MCF 10A (cell line): Measurements from ENCODE around the gene TP53BP2. TPM values are rescaled to one million over a fixed set of nuclear protein-coding genes. Genes with fewer than 3 reads are reported as not detected.

Experiments used
- BruUV-seq: library from RNA; stranded (reverse); fragments of 400-500 nt; replicated peaks from 2 replicates; lab custom pipeline; 2021; lab: Mats Ljungman, UMichigan
- CTCF ChIA-PET: fragments of 300-600 bp; sonication (Branson Sonifier 250); formaldehyde crosslinking; extraction: SDS; loops from one replicate; lab custom pipeline; 2021; ENCODE audit warnings: antibody characterized with exemption, inconsistent platforms; lab: Yijun Ruan, JAX
- POLR2A ChIA-PET: fragments of 300-600, 350-650 bp; sonication (Branson Sonifier 250); formaldehyde crosslinking; extraction: SDS; loops from one replicate; lab custom pipeline; 2020; ENCODE audit warnings: antibody characterized with exemption, inconsistent platforms; lab: Yijun Ruan, JAX
- DNase-seq: peaks from one replicate; pipeline ENCODE4 v3.0.0-alpha.2; 2018; ENCODE audit not compliant: unreplicated experiment
- H3K27ac Mint-ChIP-seq: one replicate; pipeline ENCODE4 v1.8.0; 2022; ENCODE audit warnings: mild to moderate bottlenecking, low read depth, mixed read lengths; ENCODE audit not compliant: unreplicated experiment
- H3K27me3 Mint-ChIP-seq: one replicate; pipeline ENCODE4 v1.8.0; 2022; ENCODE audit warnings: mixed read lengths; ENCODE audit not compliant: insufficient read depth, unreplicated experiment
- H3K36me3 Mint-ChIP-seq: one replicate; pipeline ENCODE4 v1.8.0; 2022; ENCODE audit warnings: mild to moderate bottlenecking, moderate library complexity, mixed read lengths; ENCODE audit not compliant: insufficient read depth, unreplicated experiment
- H3K4me1 Mint-ChIP-seq: one replicate; pipeline ENCODE4 v1.8.0; 2022; ENCODE audit warnings: mixed read lengths; ENCODE audit not compliant: insufficient read depth, unreplicated experiment
- H3K4me3 Mint-ChIP-seq: one replicate; pipeline ENCODE4 v1.8.0; 2022; ENCODE audit warnings: mild to moderate bottlenecking, moderate library complexity, mixed read lengths; ENCODE audit not compliant: unreplicated experiment
- H3K9me3 Mint-ChIP-seq: one replicate; pipeline ENCODE4 v1.8.0; 2022; ENCODE audit warnings: mixed read lengths; ENCODE audit not compliant: unreplicated experiment
- CTCF ChIP-seq: fragments of 200-600 bp; IDR thresholded peaks from one replicate; pipeline ENCODE4 v1.8.0; 2022; ENCODE audit warnings: antibody characterized with exemption, mild to moderate bottlenecking; ENCODE audit not compliant: unreplicated experiment
- intact Hi-C: fragments of 100-400 bp; cut with micrococcal nuclease; formaldehyde crosslinking; loops from 2 replicates; pipeline ENCODE4 v1.14.1; 2022
- total RNA-seq: library from RNA; stranded (reverse); gene quantifications from 2 replicates; pipeline ENCODE4 v1.2.3, GENCODE V29; 2022

TP53BP2 gene
- total RNA-seq, 1 experiment from 2014 or later: 64.0 TPM

GRCh38 chr1:223827193-223827663 lies 18.5 kb downstream of the TP53BP2 start:
- intact Hi-C loops: no loop called here
- CTCF ChIA-PET: interaction anchor here (4.4 kb wide), 1 partner anchor 15 kb away, joined by 28 read pairs; no protein-coding TSS in a partner anchor
- H3K27me3 Mint-ChIP-seq: no peaks in the 10 kb centered on the region
- POLR2A ChIA-PET: interaction anchor here (0.6 to 4.6 kb wide), 6 partner anchors 7 to 75 kb away, joined by 3 to 40 read pairs (median 4); partner anchors contain the start of gene TP53BP2
- peaks cover 41% of the 10 kb centered on the region for H3K4me1 Mint-ChIP-seq
- no peak for TF ChIP-seq CTCF
- no peaks in the 10 kb centered on the region for H3K9me3 Mint-ChIP-seq
- no peaks in the 10 kb centered on the region for H3K36me3 Mint-ChIP-seq
- no peak overlapping the region for H3K4me3 Mint-ChIP-seq
- DNase-seq: peak; percentile 42
- no TSS peak for BruUV-seq
- peak overlapping the region; percentile 7 for H3K27ac Mint-ChIP-seq

- H3K4me1 Mint-ChIP-seq: peaks cover 34% of the 10 kb centered on the region
- no peaks in the 10 kb centered on the region for H3K9me3 Mint-ChIP-seq
- H3K4me3 Mint-ChIP-seq: no peak overlapping the region
- no peak overlapping the region for H3K27ac Mint-ChIP-seq
- TF ChIP-seq CTCF: no peak
- no TSS peak for BruUV-seq
- DNase-seq: no peak
- ChIA-PET POLR2A (interaction anchor here (0.6 to 4.6 kb wide), 6 partner anchors 8 to 76 kb away, joined by 3 to 40 read pairs (median 4); partner anchors contain the start of gene TP53BP2), CTCF (interaction anchor here (0.6 to 4.4 kb wide), 5 partner anchors 14 to 812 kb away, joined by 3 to 28 read pairs (median 4); partner anchors contain the start of gene TP53BP2)
- intact Hi-C loops: no loop called here
- H3K27me3 Mint-ChIP-seq: no peaks in the 10 kb centered on the region
- H3K36me3 Mint-ChIP-seq: no peaks in the 10 kb centered on the region
Measured at GRCh38 chr1:223825767-223826748, 19.7 kb downstream of the TP53BP2 start.

GRCh38 chr1:223824712-223825111 lies 21.0 kb downstream of the TP53BP2 start:
- POLR2A ChIA-PET: interaction anchor here (0.8 to 4.6 kb wide), 9 partner anchors 10 to 607 kb away, joined by 3 to 40 read pairs (median 4); partner anchors contain the start of gene TP53BP2
- no peak for TF ChIP-seq CTCF
- no peak overlapping the region for H3K27ac Mint-ChIP-seq

More at GRCh38 chr1:223824712-223825111, 21.0 kb downstream of the TP53BP2 start:
- Mint-ChIP-seq H3K4me1 (peaks cover 37% of the 10 kb centered on the region), H3K4me3 (no peak overlapping the region), H3K9me3 (no peaks in the 10 kb centered on the region), H3K27me3 (no peaks in the 10 kb centered on the region), H3K36me3 (peaks cover 13% of the 10 kb centered on the region)
- CTCF ChIA-PET: interaction anchor here (0.5 to 4.4 kb wide), 9 partner anchors 9 to 226 kb away, joined by 3 to 28 read pairs (median 4); partner anchors contain the start of gene TP53BP2
- no peak for DNase-seq
- BruUV-seq: no TSS peak
- intact Hi-C loops: no loop called here
